Motor neuron (in vitro differentiated cells): ENCODE measurements around the gene WDR54. TPM values are rescaled to one million over a fixed set of nuclear protein-coding genes. Genes with fewer than 3 reads are reported as not detected.
A peak's percentile ranks its signal among the peaks of the same experiment; 100 is the strongest.
"Not testable (repeated sequence)": the region's sequence is repeated elsewhere in the genome, so short reads cannot be mapped to it uniquely, and the experiment has no call there.

Experiments
- ATAC-seq, 8 experiments: fragments of 200-7000 bp; cut with Tn5 transposase; replicated peaks in 6 of 8; 2 replicates each; pipeline ENCODE4 v1.8.0; 2021; ENCODE audit warnings: mild to moderate bottlenecking in 8 of 8, moderate library complexity in 8 of 8
- H3K27ac ChIP-seq, 2 donors: fragments of 250-450 bp; sonication (Bioruptor Pico); 2 replicates each; pipeline ENCODE4 v1.9.0; 2021; ENCODE audit warnings: antibody characterized with exemption in 2 of 2, mild to moderate bottlenecking in 2 of 2, moderate library complexity in 1 of 2
- H3K4me1 ChIP-seq, 2 donors: fragments of 250-450 bp; sonication (Bioruptor Pico); replicated peaks in 1 of 2; 2 replicates each; pipeline ENCODE4 v1.6.1; 2021; ENCODE audit warnings: antibody characterized with exemption in 2 of 2, mild to moderate bottlenecking in 2 of 2, moderate library complexity in 1 of 2
- H3K4me3 ChIP-seq, 5 donors: fragments of 250-450 bp; sonication (Bioruptor Pico); 2 replicates each; pipeline ENCODE4 v1.9.0; 2021; ENCODE audit warnings: antibody characterized with exemption in 5 of 5, mild to moderate bottlenecking in 5 of 5, moderate library complexity in 4 of 5
- WGBS, 10 experiments: fragments of 450-650 bp; shearing (Covaris generic); methylation state at CpG; one replicate each; pipeline ENCODE4 v1.0.0; 2022; 5-methylcytosine and 5-hydroxymethylcytosine counted together
- in situ Hi-C, 9 experiments: fragments of 400-800 bp; cut with MboI; loops; one replicate each; pipeline ENCODE4 v1.15.0; 2021; ENCODE audit warnings: low sequenced_read_pairs in 9 of 9, low pct_unique_long_range_greater_than_20kb in 2 of 9; ENCODE audit not compliant: unreplicated experiment in 9 of 9
- total RNA-seq, 8 experiments: library from RNA; unstranded; fragments of 300-600 nt; gene quantifications; 2 replicates each; pipeline versions ENCODE4 v1.2.3 to v1.2.4, GENCODE V29; 2022

WDR54 gene
- total RNA-seq, 8 experiments from 2014 or later, result 15.1 to 63.7 (median 49.5) TPM

DNA sequence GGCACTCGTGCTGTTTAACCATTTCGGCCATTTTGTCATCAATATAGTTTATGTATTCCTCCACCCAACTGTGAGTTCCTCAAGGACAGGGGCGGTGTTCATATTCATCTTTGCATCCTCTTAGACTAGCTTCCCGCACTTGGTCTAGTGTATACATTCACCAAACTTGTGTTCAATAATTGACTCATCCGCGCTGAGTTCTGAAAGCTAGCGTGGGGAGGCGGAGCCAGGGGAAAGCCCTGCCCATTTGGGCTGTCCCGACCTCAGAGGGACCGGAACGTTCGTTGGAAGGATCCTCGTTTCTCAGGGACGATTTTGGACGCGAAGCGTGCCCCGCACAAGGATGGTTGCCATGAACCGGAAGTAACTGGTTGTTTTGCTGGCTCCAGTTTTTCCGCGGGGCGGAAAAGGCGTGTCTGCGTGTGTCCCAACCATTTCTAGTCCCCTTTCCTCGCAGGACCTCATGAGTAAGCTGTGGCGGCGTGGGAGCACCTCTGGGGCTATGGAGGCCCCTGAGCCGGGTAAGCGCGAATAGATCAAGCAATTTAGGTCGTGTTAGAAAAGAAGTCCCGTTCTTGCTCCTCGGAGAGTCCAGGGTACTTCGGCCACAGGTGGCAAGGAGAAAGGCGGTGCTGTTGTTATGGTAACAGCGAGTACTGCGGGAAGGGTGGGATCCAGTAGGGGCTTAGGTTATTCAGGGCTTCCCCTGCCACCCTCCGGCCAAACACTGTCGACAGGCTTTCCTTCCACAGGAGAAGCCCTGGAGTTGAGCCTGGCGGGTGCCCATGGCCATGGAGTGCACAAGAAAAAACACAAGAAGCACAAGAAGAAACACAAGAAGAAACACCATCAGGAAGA is 33.4 kb downstream of the WDR54 start, which contains the start of gene INO80B:
Gene INO80B, plus strand, starts transcription at position 434 of the 858 bp plus-strand sequence. Its CDS starts 30 bp downstream, at position 464.
- peak; percentile 42 to 51 (median 46) for ATAC-seq
- Histone ChIP-seq H3K4me1 (peaks cover 14 to 16% of the 10 kb centered on the region in 2 donors), H3K4me3 (peak within 1 kb of the TSS; percentile 48 to 79 (median 53)), H3K27ac (peak within 1 kb of the TSS in 1 of 2 donors; percentile 2)
- WGBS, 10 experiments, result 1 to 20% (median 5%) methylated on average over 1 to 26 of the region's 40 CpGs
- in situ Hi-C loops, result no loop called here

DNA sequence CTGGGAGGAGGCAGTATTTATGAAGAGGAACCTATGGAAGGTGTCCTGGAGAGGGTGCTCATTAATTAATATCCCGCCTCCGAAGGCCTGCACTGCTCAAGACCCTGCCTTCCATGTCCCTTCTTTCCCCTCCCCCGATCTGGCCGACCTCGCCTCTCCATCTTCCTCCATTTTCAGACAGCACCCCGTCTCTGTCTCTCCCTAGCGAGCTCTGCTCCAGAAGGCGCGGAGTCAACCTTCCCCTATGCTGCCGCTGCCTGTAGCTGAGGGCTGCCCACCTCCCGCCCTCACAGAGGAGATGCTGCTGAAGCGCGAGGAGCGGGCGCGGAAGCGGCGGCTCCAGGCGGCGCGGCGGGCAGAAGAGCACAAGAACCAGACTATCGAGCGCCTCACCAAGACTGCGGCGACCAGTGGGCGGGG is 35.6 kb downstream of the WDR54 start:
- 0 to 7% (median 2%) methylated on average over 1 to 7 of the region's 27 CpGs; no CpG with 5 or more reads in 4 of the 10 experiments for WGBS, 10 experiments
- H3K27ac ChIP-seq, result peak overlapping the region; percentile 80 to 87
- in situ Hi-C loops, result no loop called here
- H3K4me3 ChIP-seq, result peak overlapping the region; percentile 45 to 81 (median 62)
- ATAC-seq, result no peak
- peaks cover 14 to 16% of the 10 kb centered on the region in 2 donors for H3K4me1 ChIP-seq

DNA sequence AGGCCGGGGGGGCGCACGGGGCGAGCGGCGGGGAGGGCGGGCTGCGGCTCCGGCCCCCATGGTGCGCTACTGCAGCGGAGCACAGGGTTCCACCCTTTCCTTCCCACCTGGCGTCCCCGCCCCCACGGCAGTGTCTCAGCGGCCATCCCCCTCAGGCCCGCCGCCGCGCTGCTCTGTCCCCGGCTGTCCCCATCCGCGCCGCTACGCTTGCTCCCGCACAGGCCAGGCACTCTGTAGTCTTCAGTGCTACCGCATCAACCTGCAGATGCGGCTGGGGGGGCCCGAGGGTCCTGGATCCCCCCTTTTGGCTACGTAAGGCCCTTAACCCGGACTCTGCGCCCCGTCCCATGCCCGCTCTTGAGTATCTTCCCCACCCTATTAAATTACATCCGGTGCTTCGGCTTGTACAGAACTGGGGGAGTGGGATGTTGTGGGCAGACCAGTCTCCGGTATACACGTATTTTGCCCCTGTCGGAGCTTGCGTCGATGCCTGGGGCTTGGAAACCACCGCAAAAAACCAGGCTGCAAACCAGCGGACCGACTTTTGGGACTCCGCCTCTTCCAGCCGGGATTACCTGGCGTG is 36.1 kb downstream of the WDR54 start:
- H3K4me1 ChIP-seq, result peaks cover 14 to 16% of the 10 kb centered on the region in 2 donors
- in situ Hi-C loops, result no loop called here
- H3K27ac ChIP-seq, result peak overlapping the region; percentile 80 to 87
- H3K4me3 ChIP-seq, result peak overlapping the region; percentile 45 to 81 (median 62)
- peak; percentile 5 to 52 (median 40) for ATAC-seq
- 0 to 3% (median 0%) methylated on average over 2 to 6 of the region's 46 CpGs; no CpG with 5 or more reads in 6 of the 10 experiments for WGBS, 10 experiments

DNA sequence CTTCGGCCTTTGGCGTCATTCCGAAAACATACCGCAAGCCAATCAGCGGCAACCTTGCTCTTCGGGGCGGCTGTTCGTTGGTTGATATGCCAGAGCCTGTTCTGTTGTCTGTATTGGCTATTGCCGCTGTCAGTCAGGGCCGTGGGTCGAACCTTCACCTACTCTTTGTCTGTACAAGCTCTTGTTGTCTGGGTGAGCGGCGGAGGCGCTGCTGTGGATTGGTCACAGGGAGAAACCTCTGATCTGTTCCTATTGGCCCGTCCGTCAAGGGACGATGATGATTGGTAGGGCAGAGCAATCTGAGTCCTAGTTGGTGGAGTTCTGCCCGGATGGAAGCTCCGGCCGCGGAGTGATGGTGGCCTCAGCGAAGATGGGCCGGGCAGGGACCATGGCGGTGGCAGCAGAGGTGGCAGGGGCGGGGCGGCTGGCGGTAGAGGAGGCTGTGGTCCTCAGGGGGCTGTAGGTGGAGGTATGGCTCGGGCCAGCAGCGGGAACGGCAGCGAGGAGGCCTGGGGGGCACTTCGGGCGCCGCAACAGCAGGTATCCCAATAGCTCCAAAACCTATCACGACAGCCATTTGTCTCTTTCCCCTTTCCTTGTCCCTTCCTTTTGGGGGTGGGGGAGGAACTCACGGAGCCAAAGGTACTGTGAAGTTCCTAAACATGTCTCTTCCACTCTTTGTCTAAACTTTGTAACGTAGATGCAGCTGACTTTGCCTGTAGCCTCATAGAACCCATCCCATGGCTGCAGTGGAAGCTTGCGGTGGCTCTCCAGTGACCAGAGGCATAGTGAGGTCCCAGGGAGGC is 36.8 kb downstream of the WDR54 start, which contains the start of gene WBP1:
Gene WBP1, plus strand, starts transcription at position 307 of the 806 bp plus-strand sequence. Its CDS starts 165 bp downstream, at position 472.
- peak; percentile 76 to 89 (median 87) for ATAC-seq
- WGBS, 10 experiments, result 0 to 7% (median 0%) methylated on average over 1 to 11 of the region's 38 CpGs; no CpG with 5 or more reads in 4 of the 10 experiments

DNA sequence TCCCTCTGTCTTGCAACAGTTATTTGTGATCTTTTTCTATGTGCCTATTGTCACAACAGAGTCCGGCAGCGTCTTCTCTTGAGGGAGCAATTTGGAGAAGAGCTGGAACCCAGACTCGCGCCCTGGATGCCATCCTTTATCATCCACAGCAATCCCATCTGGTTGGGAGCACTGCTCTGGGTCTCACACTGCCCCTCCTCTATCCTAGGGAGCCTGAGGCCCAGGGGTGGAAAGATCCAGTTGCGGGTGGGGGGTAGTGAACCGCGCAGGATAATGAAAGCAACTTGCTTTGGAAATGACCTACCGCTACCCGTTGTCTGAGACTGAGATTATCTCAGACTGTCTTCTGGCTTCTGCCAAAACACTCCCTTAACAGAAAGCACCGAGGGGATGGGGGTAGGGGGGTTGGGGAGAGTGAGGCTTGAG is 37.4 kb downstream of the WDR54 start:
- in situ Hi-C loops, result no loop called here
- ATAC-seq, result no peak
- peaks cover 18 to 20% of the 10 kb centered on the region in 2 donors for H3K4me1 ChIP-seq
- WGBS, 10 experiments, result 0 to 20% (median 1%) methylated on average over 1 to 9 of the region's 10 CpGs; no CpG with 5 or more reads in 6 of the 10 experiments
- peak overlapping the region; percentile 55 to 81 (median 64) for H3K4me3 ChIP-seq
- peak overlapping the region; percentile 84 to 91 for H3K27ac ChIP-seq

More for the DNA sequence above, 36.8 kb downstream of the WDR54 start, which contains the start of gene WBP1:
- Histone ChIP-seq H3K4me1 (peaks cover 14 to 16% of the 10 kb centered on the region in 2 donors), H3K27ac (peak within 1 kb of the TSS; percentile 87 to 91), H3K4me3 (peak within 1 kb of the TSS; percentile 55 to 81 (median 64))
- in situ Hi-C loops, result no loop called here

DNA sequence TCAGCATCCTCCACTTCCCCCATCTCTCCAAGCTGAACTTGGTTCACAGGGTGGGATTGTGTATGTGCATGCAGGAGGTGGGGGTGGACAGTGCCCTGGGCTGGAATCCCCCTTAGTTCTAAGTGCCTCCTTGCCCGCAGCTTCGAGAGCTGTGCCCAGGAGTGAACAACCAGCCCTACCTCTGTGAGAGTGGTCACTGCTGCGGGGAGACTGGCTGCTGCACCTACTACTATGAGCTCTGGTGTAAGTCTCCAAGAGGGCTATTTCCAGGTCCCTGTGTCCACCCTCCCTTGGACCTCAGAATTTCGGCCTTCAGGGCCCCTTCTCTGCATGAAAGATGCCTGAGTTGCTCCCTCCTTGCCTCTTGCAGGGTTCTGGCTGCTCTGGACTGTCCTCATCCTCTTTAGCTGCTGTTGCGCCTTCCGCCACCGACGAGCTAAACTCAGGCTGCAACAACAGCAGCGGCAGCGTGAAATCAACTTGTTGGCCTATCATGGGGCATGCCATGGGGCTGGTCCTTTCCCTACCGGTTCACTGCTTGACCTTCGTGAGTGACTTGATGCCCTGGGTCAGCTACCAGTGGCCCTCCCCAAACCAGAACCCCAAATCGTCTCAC is 38.1 kb downstream of the WDR54 start:
- WGBS, 10 experiments, result 41 to 100% (median 76%) methylated on average over 3 to 8 of the region's 13 CpGs; no CpG with 5 or more reads in 4 of the 10 experiments
- H3K4me3 ChIP-seq, result peak overlapping the region in 3 of 5 donors; percentile 62 to 68 (median 64)
- H3K27ac ChIP-seq, ATAC-seq, in situ Hi-C loops: not testable (repeated sequence)
- H3K4me1 ChIP-seq, result peaks cover 23% of the 10 kb centered on the region in 2 donors

DNA sequence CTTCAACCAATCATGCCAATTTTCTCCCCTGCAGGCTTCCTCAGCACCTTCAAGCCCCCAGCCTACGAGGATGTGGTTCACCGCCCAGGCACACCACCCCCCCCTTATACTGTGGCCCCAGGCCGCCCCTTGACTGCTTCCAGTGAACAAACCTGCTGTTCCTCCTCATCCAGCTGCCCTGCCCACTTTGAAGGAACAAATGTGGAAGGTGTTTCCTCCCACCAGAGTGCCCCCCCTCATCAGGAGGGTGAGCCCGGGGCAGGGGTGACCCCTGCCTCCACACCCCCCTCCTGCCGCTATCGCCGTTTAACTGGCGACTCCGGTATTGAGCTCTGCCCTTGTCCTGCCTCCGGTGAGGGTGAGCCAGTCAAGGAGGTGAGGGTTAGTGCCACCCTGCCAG is 38.7 kb downstream of the WDR54 start:
- peaks cover 23% of the 10 kb centered on the region in 2 donors for H3K4me1 ChIP-seq
- H3K27ac ChIP-seq, H3K4me3 ChIP-seq, ATAC-seq, in situ Hi-C loops: not testable (repeated sequence)
- no CpG with 5 or more reads among the region's 10 CpGs for WGBS, 10 experiments

DNA sequence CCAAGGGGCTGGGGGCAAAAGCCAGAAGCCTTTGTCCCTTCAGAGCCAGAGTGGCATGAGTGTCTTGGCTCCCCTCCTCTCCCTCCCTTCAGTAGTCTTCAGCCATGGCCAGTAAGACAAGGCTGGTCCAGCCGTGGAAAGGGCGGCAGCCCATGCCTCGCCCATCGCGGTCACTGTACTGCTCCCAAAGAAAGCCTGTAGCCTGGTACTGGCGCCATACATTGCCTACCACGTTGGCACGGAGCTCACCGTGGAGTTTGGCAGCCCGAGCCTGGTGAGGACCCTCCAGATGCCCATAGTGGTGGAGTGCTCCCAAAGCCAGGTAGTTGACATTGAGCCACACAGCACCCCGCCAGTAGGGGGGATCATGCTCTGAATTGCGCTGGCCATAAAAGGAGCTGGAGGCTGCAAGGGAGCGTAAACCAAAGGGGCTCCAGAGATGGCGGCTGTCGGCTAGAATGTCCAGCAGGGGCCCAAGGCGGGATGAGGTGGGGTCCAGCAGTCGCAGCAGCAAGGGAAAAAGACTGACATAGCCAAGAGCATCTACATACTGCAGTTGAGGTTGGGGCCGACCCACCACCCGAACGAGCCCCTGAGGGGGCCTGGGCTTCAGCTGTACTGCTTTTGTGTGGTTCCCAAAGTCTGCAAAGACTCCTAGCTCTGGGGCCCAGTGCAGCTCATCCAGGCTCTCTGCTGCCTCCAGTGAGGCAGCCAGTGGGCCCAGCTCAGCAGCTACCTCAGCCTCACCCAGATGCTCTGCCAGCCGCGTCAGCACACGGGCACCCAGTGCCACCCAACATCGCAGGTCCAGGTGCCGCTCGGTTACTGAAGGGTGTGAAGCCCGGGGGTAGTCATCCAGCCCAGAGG is 39.9 kb downstream of the WDR54 start:
- in situ Hi-C loops, result no loop called here
- 76 to 98% (median 88%) methylated on average over 1 to 20 of the region's 27 CpGs; no CpG with 5 or more reads in 4 of the 10 experiments for WGBS, 10 experiments
- H3K4me3 ChIP-seq, result no peak overlapping the region
- no peak for ATAC-seq
- peaks cover 16 to 20% of the 10 kb centered on the region in 2 donors for H3K4me1 ChIP-seq
- no peak overlapping the region for H3K27ac ChIP-seq

DNA sequence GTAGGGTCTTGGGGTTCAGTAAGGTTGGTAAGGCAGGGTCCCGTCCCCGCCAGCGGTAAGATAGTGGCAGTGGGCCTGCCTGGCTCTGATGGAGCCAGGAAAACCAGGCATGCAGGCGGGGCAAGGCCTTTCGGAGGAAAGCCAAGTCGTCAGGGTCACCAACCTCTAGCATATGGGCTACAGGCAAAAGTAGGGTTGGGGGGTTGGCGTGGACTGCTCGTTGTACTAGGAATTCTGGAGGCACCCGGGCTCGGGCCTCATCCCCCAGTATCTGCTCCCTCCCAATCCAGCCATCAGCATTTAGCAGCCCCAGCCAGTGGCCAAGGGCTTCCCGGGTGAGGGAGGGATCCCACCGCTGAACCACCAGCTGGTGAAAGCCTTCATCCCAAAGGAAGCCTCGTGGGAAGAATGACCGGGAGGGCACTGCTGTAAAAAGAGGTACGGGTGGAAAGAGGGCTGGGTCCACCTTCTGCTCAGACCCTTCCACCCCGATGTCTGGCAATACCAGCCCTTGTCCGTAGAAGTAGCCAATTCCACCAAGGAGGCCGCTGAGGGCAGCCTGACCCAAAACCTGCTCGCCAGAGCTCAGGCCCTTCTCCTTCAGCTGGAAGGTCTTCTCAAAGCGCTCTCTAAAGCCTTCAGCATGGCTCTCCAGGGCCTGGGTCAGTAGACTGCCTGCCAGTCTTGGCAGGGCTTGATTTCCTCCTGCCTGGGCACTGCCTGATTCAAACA is 40.7 kb downstream of the WDR54 start:
- Histone ChIP-seq H3K4me3 (no peak overlapping the region), H3K27ac (no peak overlapping the region), H3K4me1 (peaks cover 11 to 16% of the 10 kb centered on the region in 2 donors)
- no peak for ATAC-seq
- in situ Hi-C loops, result no loop called here
- 60 to 100% (median 84%) methylated on average over 1 to 11 of the region's 20 CpGs; no CpG with 5 or more reads in 2 of the 10 experiments for WGBS, 10 experiments

DNA sequence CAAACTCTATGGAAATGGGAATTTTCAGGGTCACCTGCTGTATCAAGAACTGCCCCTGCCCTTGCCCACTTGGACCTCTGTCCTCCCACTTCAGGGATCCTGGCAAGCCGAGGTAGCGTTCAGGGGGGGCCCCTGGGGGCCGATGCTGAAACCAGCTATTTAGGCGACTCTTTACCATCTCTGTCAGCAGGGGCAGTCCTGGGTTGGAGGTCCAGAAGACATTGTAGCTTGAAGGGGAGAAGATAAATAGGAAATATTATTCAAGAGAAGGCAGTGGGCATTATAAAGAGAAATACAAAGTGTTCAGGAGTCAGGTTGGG is 41.2 kb downstream of the WDR54 start:
- Histone ChIP-seq H3K4me1 (peaks cover 11 to 16% of the 10 kb centered on the region in 2 donors), H3K4me3 (no peak overlapping the region), H3K27ac (no peak overlapping the region)
- WGBS, 10 experiments, result 20 to 90% (median 60%) methylated on average over 1 to 2 of the region's 4 CpGs; no CpG with 5 or more reads in 6 of the 10 experiments
- in situ Hi-C loops, result no loop called here
- ATAC-seq, result no peak

DNA sequence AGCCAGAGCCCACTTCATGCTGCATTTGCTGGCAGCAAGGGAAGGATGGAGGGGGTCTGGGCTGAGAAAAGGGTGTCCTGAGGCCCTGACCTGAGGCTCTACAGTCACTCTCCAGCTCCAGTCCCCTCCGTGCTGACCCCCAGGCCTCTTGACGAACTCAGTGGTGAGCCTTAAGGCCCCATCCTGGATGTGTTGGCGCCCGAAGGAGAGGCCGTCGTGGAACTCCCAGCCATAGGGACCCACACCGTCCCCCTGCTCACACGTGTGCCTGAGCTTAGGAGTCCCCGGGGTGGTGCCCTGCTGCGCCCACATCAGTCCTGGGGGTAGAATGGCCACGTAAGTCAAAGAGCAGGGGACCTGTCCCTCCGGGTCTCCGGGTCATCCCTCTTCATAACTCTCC is 42.9 kb downstream of the WDR54 start:
- in situ Hi-C loops, result no loop called here
- WGBS, 10 experiments, result 0 to 9% methylated on average over 1 to 11 of the region's 13 CpGs; no CpG with 5 or more reads in 8 of the 10 experiments
- Histone ChIP-seq H3K4me1 (peaks cover 8 to 16% of the 10 kb centered on the region in 2 donors), H3K4me3 (peak overlapping the region; percentile 75 to 98 (median 90)), H3K27ac (peak overlapping the region; percentile 78 to 88)
- peak in 6 of 8 experiments; percentile 1 to 4 (median 2) for ATAC-seq
